Putamen (tissue), 1 donor: ENCODE data around the gene CIAO2A.
"Not testable (repeated sequence)": the region's sequence is repeated elsewhere in the genome, so short reads cannot be mapped to it uniquely, and the experiment has no call there.

ENCODE experiments used
- DNase-seq: peaks from one replicate; pipeline ENCODE4 v3.0.0-alpha.2; 2016; ENCODE audit warnings: low spot score

Gene CIAO2A, protein sequence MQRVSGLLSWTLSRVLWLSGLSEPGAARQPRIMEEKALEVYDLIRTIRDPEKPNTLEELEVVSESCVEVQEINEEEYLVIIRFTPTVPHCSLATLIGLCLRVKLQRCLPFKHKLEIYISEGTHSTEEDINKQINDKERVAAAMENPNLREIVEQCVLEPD

DNA sequence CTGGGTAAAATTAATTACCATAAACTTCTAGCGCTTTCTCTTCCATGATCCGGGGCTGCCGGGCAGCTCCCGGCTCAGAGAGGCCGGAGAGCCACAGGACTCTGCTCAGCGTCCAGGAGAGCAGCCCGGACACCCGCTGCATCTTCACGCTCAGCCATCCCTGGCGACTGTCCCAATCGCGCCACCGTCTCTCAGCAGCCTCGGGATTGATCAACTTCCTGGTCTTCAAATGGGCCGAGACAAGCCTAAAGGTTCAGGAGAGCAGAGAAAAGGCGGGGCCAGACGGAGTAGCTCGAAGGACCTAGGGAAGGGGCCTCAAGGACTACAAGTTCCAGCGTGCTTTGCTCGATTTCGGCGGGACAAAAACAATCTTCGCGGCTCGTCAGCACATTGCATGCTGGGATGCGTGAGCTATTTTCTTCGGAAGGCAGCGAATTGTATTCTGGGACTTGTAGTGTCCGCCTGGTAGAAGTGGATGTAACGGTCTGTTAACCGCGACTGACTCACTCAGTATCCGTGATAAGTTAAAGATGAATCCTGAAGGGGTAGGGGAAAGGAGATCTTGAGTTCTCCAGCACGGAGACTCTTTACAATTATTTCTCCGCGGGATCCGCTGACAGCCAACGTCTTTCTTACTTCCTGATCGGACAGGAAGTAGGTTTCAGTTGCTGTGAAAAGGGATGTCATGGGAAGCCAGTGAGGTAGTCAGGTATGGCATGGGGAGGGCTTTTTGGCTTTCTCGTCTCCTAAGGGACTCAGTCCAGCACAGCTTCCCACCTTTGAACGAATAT, at the start of gene CIAO2A:
Gene CIAO2A (minus strand): TSS at position 212 of the 791 bp plus-strand sequence. CDS start 70 bp downstream, at position 142.
- peak; percentile 99 for DNase-seq

DNA sequence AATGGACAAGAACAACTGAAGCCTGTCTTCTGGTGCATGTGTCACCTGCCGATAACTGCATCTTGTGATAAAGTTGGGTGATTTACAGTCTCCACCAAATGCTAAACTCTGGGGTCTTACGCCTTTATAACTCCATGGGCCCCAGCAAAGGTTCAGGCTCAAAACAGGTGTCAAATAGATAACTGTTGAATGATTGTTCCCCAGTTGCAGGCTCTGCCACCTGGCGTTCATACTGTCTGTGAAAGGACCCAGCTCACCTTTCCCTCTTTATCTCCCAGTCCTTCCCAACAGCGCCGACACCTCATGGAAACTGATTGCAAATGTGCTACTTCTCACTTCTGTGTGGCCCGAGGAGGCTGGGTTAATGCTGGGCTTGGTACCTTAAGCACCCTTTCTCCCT, 49.6 kb upstream of the CIAO2A start:
- no peak for DNase-seq

DNA sequence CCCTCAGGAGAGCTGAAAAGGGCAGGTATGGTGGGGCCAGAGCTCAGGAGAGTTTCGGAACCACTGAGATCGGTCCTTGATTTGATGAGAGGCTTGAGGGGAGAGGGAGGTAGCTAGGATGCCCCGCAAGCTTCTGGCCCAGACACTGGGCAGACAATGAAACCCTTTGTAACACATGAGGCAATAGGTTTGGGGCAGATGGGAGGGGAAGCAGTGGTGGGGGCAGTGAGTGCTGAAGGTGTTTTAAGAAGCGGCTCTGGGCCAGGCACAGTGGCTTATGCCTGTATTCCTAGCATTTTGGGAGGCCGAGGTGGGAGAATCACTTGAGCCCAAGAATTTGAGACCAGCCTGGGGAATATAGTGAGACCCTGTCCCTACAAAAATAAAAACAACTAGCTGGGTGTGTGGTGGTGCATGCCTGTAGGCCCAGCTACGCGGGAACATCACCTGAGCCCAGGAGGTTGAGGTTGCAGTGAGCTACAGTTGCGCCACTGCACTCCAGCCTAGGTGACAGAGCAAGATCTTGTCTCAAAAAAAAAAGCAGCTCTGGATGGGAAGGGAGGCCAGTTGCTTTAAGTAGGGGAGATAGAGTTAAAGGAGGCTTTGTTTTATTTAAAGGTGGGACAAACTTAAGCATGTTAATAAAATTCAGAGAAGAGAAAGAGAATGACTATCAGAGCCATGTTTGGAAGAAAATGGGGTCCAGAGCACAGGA, 48.3 kb upstream of the CIAO2A start:
- DNase-seq, result no peak

DNA sequence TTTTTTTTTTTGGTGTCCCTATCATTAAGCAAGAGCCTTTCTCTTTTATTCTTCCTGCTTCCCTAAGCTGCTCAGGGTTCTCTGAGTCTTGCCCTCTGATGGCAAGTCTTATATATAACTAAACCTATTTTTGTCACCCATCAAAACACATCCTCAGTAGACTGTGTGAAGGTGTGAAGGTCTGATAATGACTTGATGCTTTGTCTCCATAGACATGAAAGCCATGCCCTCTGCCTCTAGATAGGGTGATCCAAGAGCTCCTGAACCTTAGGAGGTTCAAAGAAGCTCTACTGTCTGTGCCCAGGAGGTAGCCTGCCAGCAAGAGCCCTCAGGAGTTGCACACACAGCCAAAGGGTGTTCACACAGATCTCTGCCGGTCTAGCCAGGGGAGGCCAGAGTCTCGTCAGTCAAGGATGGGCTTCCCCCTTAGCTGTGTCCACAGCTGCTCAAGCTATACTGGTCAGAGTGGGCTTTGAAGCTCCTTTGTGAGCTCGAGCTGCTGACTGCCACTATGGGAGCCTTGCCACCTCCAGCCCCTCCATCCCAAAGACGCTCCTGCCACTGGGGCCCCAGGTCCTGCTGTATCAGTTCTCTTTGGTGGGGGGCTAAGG, 44.8 kb upstream of the CIAO2A start:
- no peak for DNase-seq

DNA sequence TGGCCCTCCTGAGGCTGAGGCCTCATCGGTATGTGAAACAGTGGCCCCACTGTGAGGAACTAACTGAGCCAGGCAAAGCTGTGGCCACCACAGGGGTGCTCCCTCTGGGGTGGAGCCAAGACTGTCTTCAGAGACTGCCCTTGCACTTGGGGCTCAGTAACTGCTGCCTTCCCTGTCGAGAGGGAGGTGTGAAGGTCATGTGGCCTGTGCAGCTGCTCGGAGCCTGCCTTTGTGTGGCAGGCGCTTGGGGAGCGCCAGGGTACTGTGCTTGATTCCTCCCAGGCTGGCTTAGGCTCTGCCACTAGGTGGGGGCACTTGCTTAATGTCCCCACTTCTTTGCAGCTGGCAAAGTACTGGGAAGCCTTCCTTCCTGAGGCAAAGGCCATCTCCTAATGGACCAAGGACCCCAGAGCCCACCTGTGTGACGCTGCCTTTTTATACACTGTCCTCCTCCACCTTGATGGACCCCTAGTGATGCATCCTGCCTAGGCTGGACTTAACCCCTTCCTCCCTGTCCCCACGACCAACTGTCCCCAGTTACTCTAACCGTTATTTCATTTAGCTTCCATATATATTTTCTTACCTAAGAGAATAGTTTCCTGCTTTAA, 43.7 kb upstream of the CIAO2A start:
- no peak for DNase-seq

DNA sequence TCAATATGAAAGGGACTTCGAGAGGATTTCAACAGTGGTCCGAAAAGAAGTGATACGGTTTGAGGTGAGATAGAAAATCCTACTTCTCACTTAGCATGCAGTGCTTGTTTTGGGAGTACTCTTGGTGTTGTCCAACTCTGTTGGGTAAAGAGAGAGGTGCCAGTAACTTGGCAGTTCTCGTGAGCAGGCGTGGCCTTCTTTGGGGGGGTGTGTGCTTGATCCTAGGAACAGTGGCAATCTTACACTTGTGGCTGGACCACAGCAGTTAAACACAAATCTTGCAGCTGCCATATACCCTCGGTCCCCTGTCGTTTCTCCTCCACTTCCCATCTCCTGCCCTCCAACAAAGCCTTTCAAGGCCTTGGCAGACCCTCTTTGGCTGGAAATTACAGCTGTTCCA, 42.7 kb upstream of the CIAO2A start:
- no peak for DNase-seq

DNA sequence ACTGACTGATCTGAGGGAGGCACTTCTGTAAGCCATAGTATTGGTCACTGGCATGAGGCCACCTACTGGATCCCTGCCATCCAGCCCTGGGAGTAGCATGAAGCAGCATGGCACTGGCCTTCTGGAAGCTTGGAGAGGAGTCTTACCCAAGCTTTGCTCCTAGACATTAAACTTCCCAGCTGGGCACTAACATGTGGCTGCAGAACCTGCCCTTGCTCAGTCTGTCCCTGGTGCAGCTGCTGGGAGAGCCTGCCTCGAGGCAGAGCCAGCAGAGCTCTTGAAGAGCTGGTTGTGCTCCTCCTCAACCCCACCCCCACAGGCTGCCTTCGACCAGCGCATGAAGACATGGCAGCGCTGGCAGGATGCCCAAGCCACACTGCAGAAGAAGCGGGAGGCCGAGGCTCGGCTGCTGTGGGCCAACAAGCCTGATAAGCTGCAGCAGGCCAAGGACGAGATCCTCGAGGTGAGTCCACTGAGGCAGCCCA, 40.7 kb upstream of the CIAO2A start:
- peak; percentile 77 for DNase-seq

DNA sequence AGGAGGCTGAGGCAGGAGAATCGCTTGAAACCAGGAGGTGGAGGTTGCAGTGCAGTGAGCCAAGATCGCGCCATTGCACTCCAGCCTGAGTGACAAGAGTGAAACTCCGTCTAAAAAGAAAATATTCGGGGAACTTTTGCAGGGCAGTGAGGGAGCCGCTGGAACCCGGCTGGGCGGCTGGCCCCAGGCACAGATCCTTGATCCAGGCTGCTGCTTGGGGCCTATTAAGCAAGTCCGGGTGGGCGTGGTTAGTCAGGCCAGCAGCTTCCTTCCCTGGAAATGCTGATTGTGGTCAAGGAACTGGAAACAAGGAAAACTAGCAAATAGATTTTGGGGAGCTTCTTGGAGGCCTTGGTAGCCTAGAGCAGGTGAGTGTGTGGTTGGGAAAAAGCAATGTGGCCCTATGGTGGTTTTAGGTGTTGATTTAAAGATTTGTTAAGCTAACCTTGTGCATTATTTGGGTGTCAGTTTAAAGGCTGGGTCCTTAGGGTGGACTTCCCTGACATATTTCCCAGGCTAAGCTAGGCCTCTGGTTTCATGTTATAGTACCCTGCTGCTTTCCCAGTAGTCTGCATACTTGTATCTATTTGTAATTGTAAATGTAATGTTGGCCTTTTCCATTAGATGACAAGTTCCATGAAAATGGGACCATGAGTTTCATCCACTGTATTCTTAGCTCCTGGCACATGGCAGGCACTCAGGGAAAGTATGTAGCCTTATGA, 40.1 kb upstream of the CIAO2A start:
- no peak for DNase-seq

DNA sequence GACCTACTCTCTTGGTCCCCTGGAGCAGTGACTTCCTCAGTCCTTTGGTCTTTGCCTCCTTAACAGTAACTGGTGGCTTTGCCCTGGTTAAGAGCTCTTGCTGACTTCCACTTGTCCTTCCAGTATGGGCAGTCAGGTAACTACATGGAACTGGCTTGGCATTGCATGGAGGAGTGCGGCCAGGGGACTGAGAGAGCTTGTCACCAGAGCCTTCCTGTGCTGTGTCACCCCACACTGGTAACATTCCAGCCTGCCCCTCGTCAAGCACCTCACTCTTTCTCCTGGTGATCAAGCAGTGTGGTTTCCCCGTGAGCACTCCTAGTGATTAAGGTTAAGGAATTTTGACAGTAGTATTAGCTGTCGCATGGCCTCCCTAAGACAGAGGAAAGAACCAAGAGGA, 38.6 kb upstream of the CIAO2A start:
- no peak for DNase-seq

DNA sequence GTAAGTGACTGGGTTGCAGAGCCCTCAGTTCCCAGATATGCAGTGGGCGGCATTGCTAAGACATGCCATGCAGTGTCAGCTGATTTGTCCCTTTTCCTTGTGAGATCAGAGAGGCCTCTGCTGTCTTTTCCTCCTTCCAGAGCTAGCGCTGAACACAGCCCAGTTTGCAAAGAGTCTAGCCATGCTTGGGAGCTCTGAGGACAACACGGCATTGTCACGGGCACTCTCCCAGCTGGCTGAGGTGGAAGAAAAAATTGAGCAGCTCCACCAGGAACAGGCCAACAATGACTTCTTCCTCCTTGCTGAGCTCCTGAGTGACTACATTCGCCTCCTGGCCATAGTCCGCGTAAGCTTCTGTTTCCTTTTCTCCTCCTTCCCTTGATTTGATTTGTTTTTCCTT, 37.9 kb upstream of the CIAO2A start:
- DNase-seq, result no peak

DNA sequence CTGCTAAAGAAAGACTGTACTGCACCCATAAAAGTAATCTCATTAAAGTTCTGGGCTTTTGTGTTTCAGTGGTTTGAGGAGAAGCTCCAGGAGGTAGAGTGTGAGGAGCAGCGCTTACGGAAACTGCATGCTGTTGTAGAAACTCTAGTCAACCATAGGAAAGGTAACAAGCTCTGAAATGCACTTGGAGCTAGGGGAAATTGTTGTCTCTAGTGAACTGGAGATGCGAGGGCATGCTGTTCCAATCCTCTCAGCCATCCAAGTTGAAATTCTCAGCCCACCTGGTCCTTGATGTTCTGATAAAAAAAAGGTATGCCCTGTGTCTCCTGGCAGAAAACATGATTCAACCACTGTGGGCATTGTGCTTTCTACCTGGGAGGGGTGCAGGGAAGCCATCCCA, 36.5 kb upstream of the CIAO2A start:
- DNase-seq, result no peak

DNA sequence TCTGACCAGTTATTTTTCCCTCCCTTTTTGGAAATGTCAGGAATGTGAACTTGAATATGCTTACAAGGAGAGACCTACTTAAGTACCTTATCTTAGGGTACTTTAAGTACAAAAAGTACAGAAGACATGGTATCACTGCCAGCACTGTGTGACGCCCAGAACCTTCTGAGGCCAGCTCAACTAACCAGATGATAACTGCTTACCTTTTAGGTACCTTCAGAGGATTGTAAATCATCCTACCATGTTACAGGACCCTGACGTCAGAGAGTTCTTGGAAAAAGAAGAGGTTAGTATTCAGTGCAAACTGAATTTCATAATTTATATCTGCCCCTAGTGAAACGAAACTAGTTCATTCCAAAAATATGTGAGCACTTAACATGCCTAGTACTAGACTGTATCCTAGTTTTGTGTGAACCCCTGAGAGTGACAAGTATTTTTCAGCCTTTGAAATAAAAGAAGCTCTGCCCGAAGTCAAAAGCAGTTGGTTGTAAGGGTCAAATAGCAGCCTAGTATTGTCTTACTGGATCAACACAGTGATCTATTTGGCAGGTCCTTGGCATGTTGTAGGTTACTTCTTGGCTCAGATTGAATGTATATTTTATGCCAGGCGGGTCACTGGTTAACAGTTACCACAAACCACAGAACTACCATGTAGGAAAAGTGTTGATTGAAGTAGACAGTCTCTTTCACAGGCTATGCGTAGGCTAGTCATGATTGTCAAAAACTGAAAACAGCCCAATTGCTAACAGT, 34.1 kb upstream of the CIAO2A start:
- no peak for DNase-seq

DNA sequence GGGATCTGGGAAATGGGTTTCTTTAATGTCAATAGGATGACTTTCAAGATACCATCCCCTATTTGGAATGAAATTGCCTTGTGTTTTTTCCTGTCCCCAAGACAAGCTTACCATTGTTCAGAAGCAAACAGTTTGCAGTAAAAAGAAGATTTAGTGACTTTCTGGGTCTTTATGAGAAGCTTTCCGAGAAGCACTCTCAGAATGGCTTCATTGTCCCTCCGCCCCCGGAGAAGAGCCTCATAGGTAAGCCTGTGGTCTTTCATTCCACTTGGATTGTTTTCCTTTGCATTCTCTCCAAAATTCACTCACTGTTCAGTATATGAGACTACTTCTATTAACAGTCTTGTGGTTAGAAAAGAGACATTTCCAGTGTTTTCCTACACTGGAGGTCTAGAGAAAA, 32.3 kb upstream of the CIAO2A start:
- no peak for DNase-seq

DNA sequence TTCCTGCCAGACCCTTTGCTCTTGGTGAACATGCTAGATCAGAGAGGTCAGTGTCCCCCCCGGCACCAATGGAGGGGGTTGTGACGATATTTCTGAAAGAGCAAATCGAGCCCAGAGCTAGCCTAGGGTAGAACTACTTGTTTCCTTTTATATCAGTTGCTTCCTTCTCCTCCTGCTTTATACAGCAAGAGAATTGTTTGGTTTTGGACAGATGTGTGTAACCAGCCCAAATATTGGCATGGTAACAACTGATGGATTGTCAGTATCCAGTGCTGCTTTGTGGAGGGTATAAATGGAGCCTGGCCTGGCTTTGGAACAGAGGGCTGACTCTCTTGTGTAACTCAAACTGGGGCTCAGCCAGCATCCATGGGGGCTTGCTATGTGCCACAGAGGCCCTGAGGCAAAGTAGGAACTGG, 29.3 kb upstream of the CIAO2A start:
- DNase-seq, result peak; percentile 97

DNA sequence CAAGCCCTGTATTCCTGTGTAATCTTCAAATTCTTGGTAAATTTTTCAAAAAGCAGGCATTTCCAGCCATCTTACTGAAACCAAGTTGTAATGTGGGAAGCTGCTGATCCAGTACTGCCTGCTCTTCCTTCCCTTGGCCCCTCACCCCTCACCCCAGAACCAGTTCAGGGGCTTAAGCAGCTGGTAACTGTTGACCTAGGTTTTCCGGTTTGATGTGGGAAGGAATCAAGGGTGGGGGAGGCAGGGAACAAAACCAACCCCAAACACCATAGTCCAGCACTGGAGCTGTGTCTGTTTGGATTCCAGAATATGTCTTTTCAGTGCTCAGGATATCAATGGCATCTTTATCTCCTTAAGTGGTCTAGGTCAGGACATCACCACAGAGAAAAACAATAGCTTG, 28.8 kb upstream of the CIAO2A start:
- DNase-seq, result no peak

DNA sequence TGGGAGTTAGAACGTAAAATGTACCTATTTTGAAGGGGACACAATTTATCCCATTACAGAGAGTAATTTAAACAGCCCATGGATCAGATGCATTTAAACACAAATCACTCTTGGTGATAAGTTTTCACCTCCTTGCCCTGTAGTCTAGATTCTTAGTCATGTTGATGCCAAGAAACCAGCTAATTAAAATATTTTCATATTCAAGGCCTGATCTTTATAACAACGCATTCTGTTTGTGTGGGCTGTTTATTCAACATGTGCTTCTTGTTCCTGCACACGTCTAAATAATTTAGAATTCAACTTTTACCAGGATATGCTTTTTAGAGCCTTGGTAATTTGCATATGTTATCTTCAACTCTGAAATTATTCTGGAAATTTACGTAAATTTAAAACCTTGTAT, 28.0 kb upstream of the CIAO2A start:
- no peak for DNase-seq

DNA sequence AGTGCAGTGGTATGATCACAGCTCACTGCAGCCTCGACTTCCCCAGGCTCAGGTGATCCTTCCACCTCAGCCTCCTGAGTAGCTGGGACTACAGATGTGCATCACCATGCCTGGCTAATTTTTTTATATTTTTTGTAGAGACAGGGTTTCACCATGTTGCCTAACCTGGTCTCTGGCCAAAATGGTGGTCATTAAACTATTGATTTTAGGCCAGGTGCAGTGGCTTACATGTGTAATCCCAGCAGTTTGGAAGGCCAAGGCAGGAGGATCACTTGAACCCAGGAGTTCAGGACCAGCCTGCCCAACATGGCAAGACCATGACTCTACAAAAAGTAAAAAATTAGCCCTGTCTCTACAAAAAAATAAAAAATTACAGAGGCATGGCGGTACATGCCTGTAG, 26.7 kb upstream of the CIAO2A start:
- DNase-seq, result not testable (repeated sequence)

DNA sequence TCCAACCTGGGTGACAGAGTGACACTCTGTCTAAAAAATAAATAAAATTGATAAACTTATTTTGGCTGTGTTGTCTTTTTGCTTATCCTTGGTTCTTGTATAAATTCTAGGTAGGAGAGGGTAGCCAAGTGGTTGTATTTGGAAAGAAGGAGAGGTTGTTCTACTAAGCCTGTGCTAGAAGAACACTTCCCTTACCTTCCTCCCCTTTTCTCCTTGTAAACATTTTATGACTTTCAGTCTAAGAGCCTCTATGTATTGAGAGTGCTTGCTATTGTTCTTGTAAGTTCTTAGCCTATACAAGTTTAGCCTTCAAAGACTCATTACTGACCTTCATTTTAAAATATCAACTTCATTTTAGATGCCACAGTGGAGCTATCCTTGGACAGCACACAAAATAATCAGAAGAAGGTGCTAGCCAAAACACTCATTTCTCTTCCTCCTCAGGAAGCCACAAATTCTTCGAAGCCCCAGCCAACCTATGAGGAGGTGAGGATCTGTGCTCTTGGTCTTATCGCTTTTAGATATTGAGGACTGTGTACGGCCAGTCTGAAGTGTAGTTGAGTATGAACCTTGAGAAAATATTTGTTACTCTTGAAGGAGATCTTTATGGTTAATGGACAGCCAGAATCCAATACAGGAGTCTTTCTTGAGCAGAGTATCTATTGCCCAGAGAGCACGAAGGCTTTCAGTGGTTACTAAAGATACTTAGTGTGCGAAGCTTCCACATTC, 24.3 kb upstream of the CIAO2A start:
- no peak for DNase-seq

DNA sequence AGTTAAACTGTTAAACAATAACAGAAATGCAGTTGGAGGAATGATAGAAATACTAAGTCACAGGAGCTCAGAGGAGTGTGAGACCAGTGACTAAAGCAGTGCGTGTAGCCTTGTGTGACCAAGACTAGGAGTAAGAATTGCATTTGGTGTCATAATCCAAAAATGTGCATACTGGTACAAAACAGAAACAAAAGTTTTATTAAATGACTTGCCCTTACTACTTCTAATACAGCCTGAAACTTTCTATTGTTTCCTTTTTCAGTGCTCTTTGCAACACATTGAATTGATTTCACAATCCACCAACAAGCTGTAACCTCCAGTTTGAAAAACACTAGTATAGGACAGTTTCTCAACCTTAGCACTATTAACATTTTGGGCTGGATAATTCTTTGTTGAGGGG, 19.3 kb upstream of the CIAO2A start:
- DNase-seq, result no peak
